ENCODE results near the gene USP31.

DNA sequence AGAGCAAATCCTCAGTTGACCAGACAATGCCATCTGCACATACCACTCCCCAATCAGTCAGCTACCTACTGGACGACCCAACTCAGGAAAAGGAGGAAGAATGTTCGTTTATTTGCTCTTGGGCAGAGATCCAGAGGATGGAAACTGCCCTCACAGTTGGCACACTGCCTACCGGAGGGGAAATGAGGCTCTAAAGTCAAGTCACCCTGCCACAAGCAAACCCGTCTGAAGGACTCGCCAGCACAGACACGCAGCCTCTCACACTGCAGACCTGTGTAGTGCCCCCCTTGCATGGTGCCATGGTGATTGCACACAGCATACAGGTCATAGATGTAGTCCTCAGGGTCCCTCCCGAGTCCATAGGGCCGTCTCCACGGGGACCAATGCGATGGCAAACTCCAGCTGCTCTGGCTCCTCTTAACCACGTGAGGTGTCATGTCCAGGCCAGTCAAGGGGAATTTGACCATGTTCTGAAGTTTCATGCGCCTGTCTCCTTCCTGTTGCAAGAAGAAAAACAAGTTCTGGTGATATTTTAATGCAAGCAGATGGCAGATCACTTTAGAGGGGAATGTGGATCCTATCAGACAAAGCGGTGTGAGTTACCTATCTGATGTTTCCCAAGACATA lies 69.5 kb downstream of the USP31 start:
- TF ChIP-seq, protein P1, sequence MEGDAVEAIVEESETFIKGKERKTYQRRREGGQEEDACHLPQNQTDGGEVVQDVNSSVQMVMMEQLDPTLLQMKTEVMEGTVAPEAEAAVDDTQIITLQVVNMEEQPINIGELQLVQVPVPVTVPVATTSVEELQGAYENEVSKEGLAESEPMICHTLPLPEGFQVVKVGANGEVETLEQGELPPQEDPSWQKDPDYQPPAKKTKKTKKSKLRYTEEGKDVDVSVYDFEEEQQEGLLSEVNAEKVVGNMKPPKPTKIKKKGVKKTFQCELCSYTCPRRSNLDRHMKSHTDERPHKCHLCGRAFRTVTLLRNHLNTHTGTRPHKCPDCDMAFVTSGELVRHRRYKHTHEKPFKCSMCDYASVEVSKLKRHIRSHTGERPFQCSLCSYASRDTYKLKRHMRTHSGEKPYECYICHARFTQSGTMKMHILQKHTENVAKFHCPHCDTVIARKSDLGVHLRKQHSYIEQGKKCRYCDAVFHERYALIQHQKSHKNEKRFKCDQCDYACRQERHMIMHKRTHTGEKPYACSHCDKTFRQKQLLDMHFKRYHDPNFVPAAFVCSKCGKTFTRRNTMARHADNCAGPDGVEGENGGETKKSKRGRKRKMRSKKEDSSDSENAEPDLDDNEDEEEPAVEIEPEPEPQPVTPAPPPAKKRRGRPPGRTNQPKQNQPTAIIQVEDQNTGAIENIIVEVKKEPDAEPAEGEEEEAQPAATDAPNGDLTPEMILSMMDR (IDR thresholded peaks at IDR 0.05; ENCODE audit: poor library complexity), result no peak
- TF ChIP-seq EZH2 (IDR thresholded peaks at IDR 0.05; ENCODE audit: borderline replicate concordance), result no peak

All from hepatocyte (in vitro differentiated cells).